Astrocyte (in vitro differentiated cells and primary cell): Measurements from ENCODE around the gene NDUFA13. TPM values are rescaled to one million over a fixed set of nuclear protein-coding genes. Genes with fewer than 3 reads are reported as not detected.

Source experiments
- DNase-seq: peaks from one replicate; pipeline ENCODE4 v3.0.0-alpha.2; 2010; ENCODE audit warnings: low read depth
- FAIRE-seq: peaks from 2 replicates; lab custom pipeline; 2011; peaks lifted over from hg19 to GRCh38; lab: Jason Lieb, UNC
- H2AFZ ChIP-seq: 2 replicates; pipeline ENCODE4 v1.6.0; 2012; ENCODE audit warnings: low read depth, low read length, inconsistent platforms
- H3K27ac ChIP-seq: 2 replicates; pipeline ENCODE4 v1.5.1; 2011; ENCODE audit warnings: low read depth, low read length, inconsistent platforms
- H3K27me3 ChIP-seq: 2 replicates; pipeline ENCODE4 v1.6.0; 2011; ENCODE audit warnings: low read length, inconsistent platforms; ENCODE audit not compliant: insufficient read depth
- H3K36me3 ChIP-seq: 2 replicates; pipeline ENCODE4 v1.5.1; 2011; ENCODE audit warnings: low read length, inconsistent platforms; ENCODE audit not compliant: insufficient read depth
- H3K4me1 ChIP-seq: 2 replicates; pipeline ENCODE4 v1.5.1; 2011; ENCODE audit warnings: low read length, inconsistent platforms; ENCODE audit not compliant: insufficient read depth
- H3K4me2 ChIP-seq: 2 replicates; pipeline ENCODE4 v1.6.0; 2012; ENCODE audit warnings: low read length, inconsistent platforms
- H3K4me3 ChIP-seq: 2 replicates; pipeline ENCODE4 v1.5.1; 2011; ENCODE audit warnings: low read depth, mild to moderate bottlenecking, low read length, inconsistent platforms; ENCODE audit not compliant: insufficient read depth
- H3K79me2 ChIP-seq: 2 replicates; pipeline ENCODE4 v1.6.0; 2012; ENCODE audit warnings: mild to moderate bottlenecking, low read length, inconsistent platforms; ENCODE audit not compliant: insufficient read depth
- H3K9ac ChIP-seq: 2 replicates; pipeline ENCODE4 v1.6.0; 2012; ENCODE audit warnings: mild to moderate bottlenecking, low read length, inconsistent platforms
- H3K9me3 ChIP-seq: 2 replicates; pipeline ENCODE4 v1.5.1; 2012; ENCODE audit warnings: low read depth, mild to moderate bottlenecking, low read length, inconsistent platforms; ENCODE audit not compliant: insufficient read depth
- H4K20me1 ChIP-seq: 2 replicates; pipeline ENCODE4 v1.6.0; 2012; ENCODE audit warnings: low read length, inconsistent platforms; ENCODE audit not compliant: insufficient read depth
- H3K27ac Mint-ChIP-seq: one replicate; pipeline ENCODE4 v1.8.0; 2021; ENCODE audit warnings: mild to moderate bottlenecking, mixed read lengths; ENCODE audit not compliant: unreplicated experiment
- H3K27me3 Mint-ChIP-seq: one replicate; pipeline ENCODE4 v1.8.0; 2021; ENCODE audit warnings: low read depth, mixed read lengths; ENCODE audit not compliant: unreplicated experiment
- H3K36me3 Mint-ChIP-seq: one replicate; pipeline ENCODE4 v1.8.0; 2021; ENCODE audit warnings: low read depth, mixed read lengths; ENCODE audit not compliant: unreplicated experiment
- H3K4me1 Mint-ChIP-seq: one replicate; pipeline ENCODE4 v1.8.0; 2021; ENCODE audit warnings: low read depth, mixed read lengths; ENCODE audit not compliant: unreplicated experiment
- H3K4me3 Mint-ChIP-seq: one replicate; pipeline ENCODE4 v1.8.0; 2021; ENCODE audit warnings: mild to moderate bottlenecking, moderate library complexity, mixed read lengths; ENCODE audit not compliant: unreplicated experiment
- H3K9me3 Mint-ChIP-seq: one replicate; pipeline ENCODE4 v1.8.0; 2021; ENCODE audit warnings: mild to moderate bottlenecking, mixed read lengths; ENCODE audit not compliant: unreplicated experiment
- EZH2 ChIP-seq: IDR thresholded peaks from 2 replicates; pipeline ENCODE4 v1.6.1; 2012; ENCODE audit warnings: mild to moderate bottlenecking, low read length, inconsistent platforms; ENCODE audit not compliant: insufficient read depth
- total RNA-seq: library from RNA; stranded (reverse); gene quantifications from 2 replicates; pipeline ENCODE4 v1.2.1, GENCODE V29; 2021
- TF ChIP-seq, protein P1 (sequence below): IDR thresholded peaks from 2 replicates; pipeline ENCODE4 v1.5.1; 2011; ENCODE audit warnings: low read depth, mild to moderate bottlenecking, inconsistent platforms, low read length, moderate library complexity; ENCODE audit not compliant: insufficient read depth

The NDUFA13 gene
- total RNA-seq, 1 donor from 2014 or later, result 311 TPM

- Histone ChIP-seq H3K79me2 (no peaks in the 10 kb centered on the region), H3K9ac (no peak overlapping the region), H3K36me3 (no peaks in the 10 kb centered on the region), H4K20me1 (no peaks in the 10 kb centered on the region), H3K4me3 (no peak overlapping the region), H3K27ac (no peak overlapping the region), H2AFZ (no peak overlapping the region), H3K4me2 (no peak overlapping the region), H3K27me3 (peaks cover 16% of the 10 kb centered on the region), H3K4me1 (peaks cover 6% of the 10 kb centered on the region), H3K9me3 (no peaks in the 10 kb centered on the region)
- H3K27me3 Mint-ChIP-seq, result peaks cover 15% of the 10 kb centered on the region
- DNase-seq (no peak), FAIRE-seq (no peak)
- H3K36me3 Mint-ChIP-seq, result peaks cover 10% of the 10 kb centered on the region
- no peak overlapping the region for H3K27ac Mint-ChIP-seq
- H3K9me3 Mint-ChIP-seq, result peaks cover 2% of the 10 kb centered on the region
- no peak overlapping the region for H3K4me3 Mint-ChIP-seq
- TF ChIP-seq EZH2, result no peak
- TF ChIP-seq, protein P1, sequence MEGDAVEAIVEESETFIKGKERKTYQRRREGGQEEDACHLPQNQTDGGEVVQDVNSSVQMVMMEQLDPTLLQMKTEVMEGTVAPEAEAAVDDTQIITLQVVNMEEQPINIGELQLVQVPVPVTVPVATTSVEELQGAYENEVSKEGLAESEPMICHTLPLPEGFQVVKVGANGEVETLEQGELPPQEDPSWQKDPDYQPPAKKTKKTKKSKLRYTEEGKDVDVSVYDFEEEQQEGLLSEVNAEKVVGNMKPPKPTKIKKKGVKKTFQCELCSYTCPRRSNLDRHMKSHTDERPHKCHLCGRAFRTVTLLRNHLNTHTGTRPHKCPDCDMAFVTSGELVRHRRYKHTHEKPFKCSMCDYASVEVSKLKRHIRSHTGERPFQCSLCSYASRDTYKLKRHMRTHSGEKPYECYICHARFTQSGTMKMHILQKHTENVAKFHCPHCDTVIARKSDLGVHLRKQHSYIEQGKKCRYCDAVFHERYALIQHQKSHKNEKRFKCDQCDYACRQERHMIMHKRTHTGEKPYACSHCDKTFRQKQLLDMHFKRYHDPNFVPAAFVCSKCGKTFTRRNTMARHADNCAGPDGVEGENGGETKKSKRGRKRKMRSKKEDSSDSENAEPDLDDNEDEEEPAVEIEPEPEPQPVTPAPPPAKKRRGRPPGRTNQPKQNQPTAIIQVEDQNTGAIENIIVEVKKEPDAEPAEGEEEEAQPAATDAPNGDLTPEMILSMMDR, result no peak
- peaks cover 4% of the 10 kb centered on the region for H3K4me1 Mint-ChIP-seq
These were observed 27.6 kb downstream of the NDUFA13 start for GRCh38 chr19:19543640-19544039.

DNA sequence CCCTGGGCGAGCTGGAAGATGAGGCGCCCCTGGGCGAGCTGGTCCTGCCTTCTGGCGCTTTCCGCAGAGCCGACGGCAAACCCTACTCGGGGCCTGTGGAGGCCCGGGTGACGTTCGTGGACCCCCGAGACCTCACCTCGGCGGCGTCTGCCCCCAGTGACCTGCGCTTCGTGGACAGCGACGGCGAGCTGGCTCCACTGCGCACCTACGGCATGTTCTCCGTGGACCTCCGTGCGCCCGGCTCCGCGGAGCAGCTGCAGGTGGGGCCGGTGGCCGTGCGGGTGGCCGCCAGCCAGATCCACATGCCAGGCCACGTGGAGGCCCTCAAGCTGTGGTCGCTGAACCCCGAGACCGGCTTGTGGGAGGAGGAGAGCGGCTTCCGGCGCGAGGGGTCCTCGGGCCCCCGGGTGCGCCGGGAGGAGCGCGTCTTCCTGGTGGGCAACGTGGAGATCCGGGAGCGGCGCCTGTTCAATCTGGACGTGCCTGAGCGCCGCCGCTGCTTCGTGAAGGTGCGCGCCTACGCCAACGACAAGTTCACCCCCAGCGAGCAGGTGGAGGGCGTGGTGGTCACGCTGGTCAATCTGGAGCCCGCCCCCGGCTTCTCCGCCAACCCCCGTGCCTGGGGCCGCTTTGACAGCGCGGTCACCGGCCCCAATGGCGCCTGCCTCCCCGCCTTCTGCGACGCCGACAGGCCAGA, 28.4 kb downstream of the NDUFA13 start:
- Histone ChIP-seq H3K27ac (no peak overlapping the region), H3K9me3 (no peaks in the 10 kb centered on the region), H4K20me1 (no peaks in the 10 kb centered on the region), H2AFZ (no peak overlapping the region), H3K79me2 (no peaks in the 10 kb centered on the region), H3K4me1 (peaks cover 6% of the 10 kb centered on the region), H3K4me2 (no peak overlapping the region), H3K9ac (no peak overlapping the region), H3K27me3 (peaks cover 16% of the 10 kb centered on the region), H3K36me3 (no peaks in the 10 kb centered on the region), H3K4me3 (no peak overlapping the region)
- Mint-ChIP-seq H3K36me3 (peaks cover 10% of the 10 kb centered on the region), H3K27me3 (peaks cover 15% of the 10 kb centered on the region), H3K4me3 (no peak overlapping the region), H3K27ac (no peak overlapping the region), H3K9me3 (no peaks in the 10 kb centered on the region), H3K4me1 (peaks cover 6% of the 10 kb centered on the region)
- DNase-seq (no peak), FAIRE-seq (no peak)
- no peak for TF ChIP-seq EZH2
- TF ChIP-seq, protein P1, result no peak

- H3K4me3 ChIP-seq, result no peak overlapping the region
- Mint-ChIP-seq H3K9me3 (no peaks in the 10 kb centered on the region), H3K36me3 (peaks cover 10% of the 10 kb centered on the region), H3K27me3 (peaks cover 15% of the 10 kb centered on the region), H3K4me3 (no peak overlapping the region), H3K27ac (no peak overlapping the region), H3K4me1 (peaks cover 8% of the 10 kb centered on the region)
- H3K9ac ChIP-seq, result no peak overlapping the region
- peaks cover 12% of the 10 kb centered on the region for H3K27me3 ChIP-seq
- no peaks in the 10 kb centered on the region for H3K79me2 ChIP-seq
- DNase-seq (no peak), FAIRE-seq (no peak)
- H3K4me2 ChIP-seq, result no peak overlapping the region
- H3K4me1 ChIP-seq, result peaks cover 10% of the 10 kb centered on the region
- no peaks in the 10 kb centered on the region for H3K9me3 ChIP-seq
- no peak overlapping the region for H3K27ac ChIP-seq
- H2AFZ ChIP-seq, result no peak overlapping the region
- TF ChIP-seq EZH2, result no peak
- TF ChIP-seq, protein P1, result no peak
- H3K36me3 ChIP-seq, result no peaks in the 10 kb centered on the region
- no peaks in the 10 kb centered on the region for H4K20me1 ChIP-seq
These were observed 29.0 kb downstream of the NDUFA13 start for GRCh38 chr19:19544954-19545591.
